ENCODE results near the gene TRAF7.

GRCh38 chr16:2152695-2153506 lies 2.7 kb upstream of the TRAF7 start:
- TF ChIP-seq POLR2A (IDR thresholded peaks at IDR 0.05; ENCODE audit: low read depth): no peak
- TF ChIP-seq, protein P1, sequence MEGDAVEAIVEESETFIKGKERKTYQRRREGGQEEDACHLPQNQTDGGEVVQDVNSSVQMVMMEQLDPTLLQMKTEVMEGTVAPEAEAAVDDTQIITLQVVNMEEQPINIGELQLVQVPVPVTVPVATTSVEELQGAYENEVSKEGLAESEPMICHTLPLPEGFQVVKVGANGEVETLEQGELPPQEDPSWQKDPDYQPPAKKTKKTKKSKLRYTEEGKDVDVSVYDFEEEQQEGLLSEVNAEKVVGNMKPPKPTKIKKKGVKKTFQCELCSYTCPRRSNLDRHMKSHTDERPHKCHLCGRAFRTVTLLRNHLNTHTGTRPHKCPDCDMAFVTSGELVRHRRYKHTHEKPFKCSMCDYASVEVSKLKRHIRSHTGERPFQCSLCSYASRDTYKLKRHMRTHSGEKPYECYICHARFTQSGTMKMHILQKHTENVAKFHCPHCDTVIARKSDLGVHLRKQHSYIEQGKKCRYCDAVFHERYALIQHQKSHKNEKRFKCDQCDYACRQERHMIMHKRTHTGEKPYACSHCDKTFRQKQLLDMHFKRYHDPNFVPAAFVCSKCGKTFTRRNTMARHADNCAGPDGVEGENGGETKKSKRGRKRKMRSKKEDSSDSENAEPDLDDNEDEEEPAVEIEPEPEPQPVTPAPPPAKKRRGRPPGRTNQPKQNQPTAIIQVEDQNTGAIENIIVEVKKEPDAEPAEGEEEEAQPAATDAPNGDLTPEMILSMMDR (IDR thresholded peaks at IDR 0.05): no peak
- TF ChIP-seq EP300 (IDR thresholded peaks at IDR 0.05): no peak
- TF ChIP-seq POLR2AphosphoS5 (IDR thresholded peaks at IDR 0.05): no peak
